HepG2 (cell line): Measurements from ENCODE around the gene GOLPH3.
"Not testable (repeated sequence)": the region's sequence is repeated elsewhere in the genome, so short reads cannot be mapped to it uniquely, and the experiment has no call there.

ENCODE experiments used
- FOXP1 ChIP-seq, 2 experiments: fragments of 450-650 bp in 1 of 2; IDR thresholded peaks; 2 replicates each; pipeline ENCODE4 v1.6.1; 2017 to 2018; ENCODE audit warnings: antibody characterized with exemption in 1 of 2
- GATAD2A ChIP-seq: IDR thresholded peaks from 2 replicates; pipeline ENCODE4 v1.6.1; 2016
- MAFG ChIP-seq: sonication (generic); formaldehyde crosslinking; IDR thresholded peaks from 2 replicates; pipeline ENCODE4 v1.5.1; 2020; ENCODE audit warnings: mild to moderate bottlenecking, missing genetic modification reagents
- MYNN ChIP-seq: sonication (generic); formaldehyde crosslinking; IDR thresholded peaks from 2 replicates; pipeline ENCODE4 v1.4.0; 2020; ENCODE audit warnings: mild to moderate bottlenecking, low read depth, missing genetic modification reagents
- NR2C2 ChIP-seq: sonication (generic); formaldehyde crosslinking; IDR thresholded peaks from 2 replicates; pipeline ENCODE4 v1.4.0; 2020; ENCODE audit warnings: missing genetic modification reagents, mild to moderate bottlenecking, moderate library complexity, borderline replicate concordance
- NRL ChIP-seq: sonication (generic); formaldehyde crosslinking; IDR thresholded peaks from 2 replicates; pipeline ENCODE4 v1.5.0; 2020; ENCODE audit warnings: missing genetic modification reagents, mild to moderate bottlenecking, moderate library complexity, borderline replicate concordance
- PATZ1 ChIP-seq: sonication (generic); formaldehyde crosslinking; IDR thresholded peaks from 2 replicates; pipeline ENCODE4 v1.4.0; 2020; ENCODE audit warnings: missing genetic modification reagents
- ZNF362 ChIP-seq: sonication (generic); formaldehyde crosslinking; IDR thresholded peaks from 2 replicates; pipeline ENCODE4 v1.4.0; 2020; ENCODE audit warnings: missing genetic modification reagents, mild to moderate bottlenecking, borderline replicate concordance
- ZNF598 ChIP-seq: sonication (generic); formaldehyde crosslinking; IDR thresholded peaks from 2 replicates; pipeline ENCODE4 v1.5.1; 2020; ENCODE audit warnings: mild to moderate bottlenecking, missing genetic modification reagents, borderline replicate concordance
- TF ChIP-seq, protein P1 (sequence below): sonication (generic); formaldehyde crosslinking; IDR thresholded peaks from 2 replicates; pipeline ENCODE4 v1.5.0; 2020; ENCODE audit warnings: mild to moderate bottlenecking, missing genetic modification reagents, moderate library complexity

DNA sequence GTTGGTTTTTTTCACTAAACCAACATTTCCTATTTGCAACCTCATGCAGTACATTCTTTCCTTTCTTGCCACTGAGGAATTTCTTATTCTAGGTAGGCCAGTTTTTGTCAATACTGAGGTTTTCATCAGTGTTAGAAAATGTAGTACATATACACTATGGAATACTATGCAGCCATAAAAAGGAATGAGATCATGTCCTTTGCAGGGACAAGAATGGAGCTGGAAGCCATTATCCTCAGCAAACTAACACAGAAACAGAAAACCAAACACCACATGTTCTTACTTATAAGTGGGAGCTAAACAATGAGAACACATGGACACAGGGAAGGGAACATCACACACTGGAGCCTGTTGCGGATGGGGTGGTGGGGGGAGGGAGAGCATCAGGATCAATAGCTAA lies 93.6 kb downstream of the GOLPH3 start:
- TF ChIP-seq GATAD2A; NRL (CRISPR knock-in tag); PATZ1; NR2C2; MAFG (CRISPR knock-in tag); ZNF598; ZNF362 (CRISPR knock-in tag); FOXP1 (IDR thresholded peaks at IDR 0.05); FOXP1 (CRISPR knock-in tag; IDR thresholded peaks at IDR 0.05); MYNN (CRISPR knock-in tag): not testable (repeated sequence)
- TF ChIP-seq, protein P1, sequence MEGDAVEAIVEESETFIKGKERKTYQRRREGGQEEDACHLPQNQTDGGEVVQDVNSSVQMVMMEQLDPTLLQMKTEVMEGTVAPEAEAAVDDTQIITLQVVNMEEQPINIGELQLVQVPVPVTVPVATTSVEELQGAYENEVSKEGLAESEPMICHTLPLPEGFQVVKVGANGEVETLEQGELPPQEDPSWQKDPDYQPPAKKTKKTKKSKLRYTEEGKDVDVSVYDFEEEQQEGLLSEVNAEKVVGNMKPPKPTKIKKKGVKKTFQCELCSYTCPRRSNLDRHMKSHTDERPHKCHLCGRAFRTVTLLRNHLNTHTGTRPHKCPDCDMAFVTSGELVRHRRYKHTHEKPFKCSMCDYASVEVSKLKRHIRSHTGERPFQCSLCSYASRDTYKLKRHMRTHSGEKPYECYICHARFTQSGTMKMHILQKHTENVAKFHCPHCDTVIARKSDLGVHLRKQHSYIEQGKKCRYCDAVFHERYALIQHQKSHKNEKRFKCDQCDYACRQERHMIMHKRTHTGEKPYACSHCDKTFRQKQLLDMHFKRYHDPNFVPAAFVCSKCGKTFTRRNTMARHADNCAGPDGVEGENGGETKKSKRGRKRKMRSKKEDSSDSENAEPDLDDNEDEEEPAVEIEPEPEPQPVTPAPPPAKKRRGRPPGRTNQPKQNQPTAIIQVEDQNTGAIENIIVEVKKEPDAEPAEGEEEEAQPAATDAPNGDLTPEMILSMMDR (CRISPR knock-in tag), result not testable (repeated sequence)
